GM21737 (cell line): ENCODE measurements around the gene EGFLAM.
"Not testable (repeated sequence)": the region's sequence is repeated elsewhere in the genome, so short reads cannot be mapped to it uniquely, and the experiment has no call there.

ENCODE experiments used
- ATAC-seq: cut with Tn5 transposase; IDR thresholded peaks from one replicate; pipeline ENCODE4 v1.9.1; 2021; ENCODE audit warnings: mild to moderate bottlenecking, moderate library complexity; ENCODE audit not compliant: unreplicated experiment

Gene EGFLAM

DNA sequence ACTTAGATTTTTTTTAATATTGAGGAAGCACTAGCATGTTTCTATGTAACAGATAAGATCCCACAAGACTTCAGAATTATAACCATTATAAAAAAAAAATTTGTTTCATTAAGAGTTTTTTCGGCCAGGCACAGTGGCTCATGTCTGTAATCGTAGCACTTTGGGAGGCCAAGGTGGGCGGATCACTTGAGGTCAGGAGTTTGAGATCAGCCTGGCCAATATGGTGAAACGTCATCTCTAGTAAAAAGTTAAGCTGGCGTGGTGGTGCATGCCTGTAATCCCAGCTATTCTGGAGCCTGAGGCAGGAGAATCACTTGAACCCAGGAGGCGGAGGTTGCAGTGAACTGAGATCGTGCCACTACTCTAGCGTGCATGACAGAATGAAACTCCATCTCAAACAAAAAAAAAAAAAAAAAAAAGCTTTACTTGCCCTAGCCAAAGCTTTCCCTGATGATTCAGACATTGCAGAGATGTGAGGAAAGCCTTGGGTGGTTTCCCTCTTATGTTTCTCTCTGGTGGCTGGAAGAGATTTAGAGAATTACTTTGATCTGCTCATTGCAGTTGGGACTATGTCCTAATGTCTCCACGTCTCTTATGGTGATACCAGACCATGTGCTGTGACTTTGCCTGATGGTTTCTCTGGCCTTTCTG lies 65.4 kb downstream of the EGFLAM start:
- ATAC-seq = no peak

DNA sequence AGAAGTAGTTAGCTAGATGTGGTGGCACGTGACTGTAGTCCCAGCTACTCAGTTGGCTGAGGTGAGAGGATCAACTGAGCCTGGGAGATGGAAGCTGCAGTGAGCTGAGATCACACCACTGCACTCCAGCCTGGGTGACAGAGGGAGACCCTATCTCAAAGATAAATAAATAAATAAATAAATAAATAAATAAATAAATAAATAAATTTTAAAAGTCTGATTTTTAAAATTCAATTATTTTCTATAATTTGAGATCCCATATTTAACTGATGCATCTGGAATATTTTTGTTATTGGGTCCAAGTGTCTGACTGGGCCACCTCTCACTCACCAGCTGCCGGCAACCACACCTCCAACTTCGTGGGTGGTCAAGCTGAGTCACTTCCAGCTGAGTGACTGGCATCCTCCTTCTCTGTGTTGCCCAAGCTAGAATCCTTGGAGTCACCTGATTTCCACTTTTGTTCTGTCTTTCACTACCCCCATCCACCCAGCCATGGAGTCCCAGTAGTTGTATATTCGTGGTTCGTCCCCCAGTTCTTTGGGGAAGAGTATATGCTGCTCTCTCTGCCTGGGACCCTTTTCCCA lies 70.9 kb downstream of the EGFLAM start:
- ATAC-seq = no peak

DNA sequence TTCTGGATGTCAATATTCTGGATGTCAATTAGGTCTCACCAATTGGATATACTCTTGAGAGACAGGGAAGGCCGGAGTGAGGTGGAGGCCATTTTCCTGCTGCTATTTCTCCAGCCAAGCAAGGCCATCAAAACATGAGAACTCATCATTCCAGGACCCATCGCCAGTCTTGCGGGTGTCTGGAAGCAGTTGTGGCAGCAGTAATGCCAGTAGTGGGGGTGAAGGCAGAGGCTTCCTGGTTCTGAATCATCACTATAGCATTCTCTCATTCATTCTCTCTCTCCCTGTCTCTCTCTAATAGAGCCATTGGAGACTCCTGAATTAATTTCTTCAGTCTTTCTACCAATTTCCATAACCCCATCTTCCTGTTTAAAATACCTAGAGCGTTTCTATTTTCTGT lies 71.8 kb downstream of the EGFLAM start:
- ATAC-seq = no peak

GRCh38 chr5:38331831-38332230 lies 73.5 kb downstream of the EGFLAM start:
- no peak for ATAC-seq

- ATAC-seq = not testable (repeated sequence)
Measured at GRCh38 chr5:38333181-38333580, 74.8 kb downstream of the EGFLAM start.

DNA sequence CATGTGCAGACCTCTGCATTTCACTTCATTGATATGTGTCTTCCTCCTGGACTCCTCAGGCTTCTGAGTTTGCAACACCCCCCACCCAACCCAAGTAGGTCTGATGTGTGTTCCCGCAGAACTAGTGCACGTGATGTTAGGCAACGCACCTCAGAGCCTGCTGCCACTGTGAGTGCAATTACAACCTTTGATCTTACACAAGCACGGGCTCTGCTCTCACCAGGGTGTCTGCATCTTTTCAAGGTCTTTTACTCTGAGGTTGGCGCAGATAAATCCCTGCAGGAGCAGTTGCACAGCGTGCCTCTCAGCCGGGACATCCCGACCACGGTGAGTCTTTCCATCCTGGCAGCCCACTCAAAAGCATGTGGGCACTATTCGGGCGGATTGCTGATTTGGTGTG lies 80.1 kb downstream of the EGFLAM start:
- no peak for ATAC-seq

DNA sequence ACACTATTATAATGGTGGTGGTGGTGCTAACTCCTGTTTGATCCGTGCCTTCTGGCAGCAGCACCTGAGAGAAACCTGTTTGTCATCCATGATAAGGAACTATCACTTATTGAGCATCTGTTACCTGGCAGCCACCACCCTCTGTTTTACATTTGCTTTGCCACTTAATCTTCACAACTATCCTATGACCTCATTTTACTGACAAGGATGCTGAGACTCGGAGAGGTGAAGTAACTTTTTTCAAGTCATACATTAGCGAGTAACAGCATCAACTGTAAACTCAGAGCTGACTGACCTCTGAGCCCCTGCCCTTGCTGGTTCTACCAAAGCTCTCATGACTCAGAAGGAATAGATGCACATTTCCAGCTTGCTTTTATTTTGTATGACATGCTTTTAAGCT lies 81.1 kb downstream of the EGFLAM start:
- ATAC-seq = no peak

GRCh38 chr5:38341056-38341455 lies 82.7 kb downstream of the EGFLAM start:
- no peak for ATAC-seq

GRCh38 chr5:38341641-38342040 lies 83.3 kb downstream of the EGFLAM start:
- ATAC-seq = no peak

- no peak for ATAC-seq
Measured at GRCh38 chr5:38342261-38342660, 83.9 kb downstream of the EGFLAM start.

- no peak for ATAC-seq
Measured at GRCh38 chr5:38344891-38345290, 86.5 kb downstream of the EGFLAM start.

DNA sequence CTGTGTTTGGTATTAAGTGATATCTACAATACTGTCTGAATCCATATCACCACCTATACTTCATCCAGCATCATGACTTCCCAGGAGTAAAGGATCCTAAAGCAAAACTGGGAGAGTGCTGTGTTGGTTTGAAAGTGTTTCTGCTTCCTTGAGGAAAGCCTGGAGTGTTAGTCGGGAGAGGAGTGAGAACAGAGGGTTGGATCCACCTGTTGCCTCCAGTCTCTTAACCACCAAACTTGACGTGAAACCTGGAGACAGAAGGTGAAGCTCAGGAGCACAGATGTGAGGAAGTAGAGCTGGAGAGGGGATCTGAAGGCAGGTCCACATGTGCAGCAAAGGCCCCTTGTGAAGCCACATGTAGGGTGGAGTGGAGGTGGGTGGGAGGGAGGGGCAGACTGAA lies 88.2 kb downstream of the EGFLAM start:
- ATAC-seq = no peak

DNA sequence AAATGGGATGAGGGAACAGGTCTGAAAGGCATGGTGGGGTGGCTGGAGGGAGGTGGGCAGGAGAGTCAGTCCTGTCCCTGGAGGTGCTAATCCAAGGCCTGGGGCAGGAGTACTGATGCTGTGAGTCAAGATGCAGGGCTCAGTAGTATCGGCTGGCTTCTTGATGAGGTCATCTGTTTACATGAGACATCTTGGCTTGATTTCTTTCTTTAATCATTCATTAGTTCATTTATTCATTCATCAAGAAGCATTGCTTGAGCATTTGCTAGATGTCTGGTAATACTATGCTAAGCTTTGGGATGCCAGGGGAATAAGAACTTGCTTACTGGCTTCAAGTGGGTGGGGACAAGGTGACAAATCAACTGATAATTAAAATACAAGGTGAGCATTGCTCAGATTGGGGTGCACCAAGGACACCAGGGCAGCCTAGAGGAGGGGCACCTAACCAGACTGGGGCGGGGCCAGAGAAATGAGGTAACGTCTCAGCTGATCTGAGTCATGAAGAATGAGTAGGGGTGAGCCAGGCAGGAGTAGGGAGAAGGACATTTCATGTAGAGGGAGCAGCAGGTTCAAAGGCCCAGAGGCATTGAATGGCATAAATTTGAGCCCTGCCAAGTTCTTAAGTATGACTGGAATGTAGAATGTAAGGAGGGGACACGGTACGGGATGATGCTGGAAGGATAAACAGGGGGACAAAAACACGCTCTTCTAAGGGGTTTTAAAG lies 88.8 kb downstream of the EGFLAM start:
- ATAC-seq = no peak

DNA sequence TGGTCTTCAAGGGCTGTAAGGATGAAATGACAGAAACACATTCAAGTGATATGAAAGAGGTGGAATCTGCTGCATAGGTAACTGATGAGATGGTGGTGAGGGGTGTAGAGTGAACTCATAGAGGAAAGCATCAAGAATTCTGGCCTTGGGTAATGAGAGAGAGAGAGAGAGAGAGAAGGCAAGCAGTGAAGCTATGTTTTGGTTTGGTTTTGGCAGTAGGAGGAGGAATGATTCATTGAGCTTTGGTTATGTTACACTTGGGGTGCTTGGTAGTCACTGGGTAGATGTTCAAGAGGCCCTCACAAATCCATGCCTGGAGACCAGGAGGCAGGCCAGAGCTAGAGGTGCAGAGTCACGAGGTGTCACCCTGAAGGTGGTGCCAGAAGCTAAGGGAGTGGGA lies 89.5 kb downstream of the EGFLAM start:
- no peak for ATAC-seq

GRCh38 chr5:38360323-38361061 lies 102.1 kb downstream of the EGFLAM start:
- ATAC-seq = no peak

GRCh38 chr5:38362713-38363112 lies 104.4 kb downstream of the EGFLAM start:
- ATAC-seq = no peak

GRCh38 chr5:38364825-38365224 lies 106.5 kb downstream of the EGFLAM start:
- no peak for ATAC-seq

DNA sequence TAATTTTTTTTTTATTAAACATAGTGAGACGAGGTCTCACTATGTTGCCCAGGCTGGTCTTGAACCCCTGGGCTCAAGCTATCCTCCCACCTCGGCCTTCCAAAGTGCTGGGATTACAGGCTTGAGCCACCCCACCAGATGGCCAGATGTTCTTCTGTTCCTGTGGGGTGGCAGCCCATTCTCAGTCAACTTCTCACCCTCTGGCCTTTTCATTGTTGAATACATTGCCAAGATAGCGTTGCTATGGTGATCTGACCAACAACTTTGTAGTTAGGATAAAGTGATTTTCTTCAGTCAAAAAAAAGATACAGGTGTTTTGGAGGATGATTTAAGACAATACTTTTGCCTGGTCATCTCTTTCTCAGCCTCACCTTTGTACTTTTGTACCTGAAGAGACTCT lies 109.1 kb downstream of the EGFLAM start:
- no peak for ATAC-seq

GRCh38 chr5:38367966-38368365 lies 109.6 kb downstream of the EGFLAM start:
- ATAC-seq = no peak

- no peak for ATAC-seq
Measured at GRCh38 chr5:38369692-38370091, 111.3 kb downstream of the EGFLAM start.

DNA sequence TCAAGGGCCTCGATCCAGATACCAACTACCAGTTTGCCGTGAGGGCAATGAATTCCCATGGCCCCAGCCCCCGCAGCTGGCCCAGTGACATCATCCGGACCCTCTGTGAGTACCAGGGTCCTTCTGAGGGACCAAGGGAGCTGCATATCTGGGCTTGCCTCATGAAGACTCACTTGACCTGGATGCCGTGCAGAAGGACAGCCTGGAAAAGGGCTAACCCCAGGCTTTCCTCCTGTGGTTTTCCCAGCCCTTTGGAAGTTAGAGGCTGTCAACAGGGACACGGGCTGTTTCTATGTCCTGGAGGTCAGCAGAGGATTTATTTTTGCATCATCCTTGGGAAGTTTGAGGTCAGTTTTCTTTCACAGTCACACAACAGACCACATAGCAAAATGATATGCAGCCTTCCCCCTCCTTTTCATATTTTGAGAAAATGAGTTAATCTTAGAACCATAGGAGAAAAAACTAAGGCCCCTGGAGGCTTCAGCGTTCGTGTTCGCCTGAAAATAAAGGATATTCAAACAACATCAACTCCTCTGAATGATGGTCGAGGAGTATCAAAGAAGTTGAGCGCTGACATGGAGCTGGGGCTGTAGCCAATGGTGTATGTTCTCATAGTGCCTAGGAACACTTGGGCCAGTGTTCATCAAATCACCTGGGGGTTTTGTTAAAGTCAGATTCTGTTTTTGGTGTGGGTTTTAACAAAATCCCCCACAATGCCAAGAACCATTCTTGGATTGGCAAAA lies 112.2 kb downstream of the EGFLAM start:
- ATAC-seq = no peak
